GM20431 (cell line): ENCODE data around the gene VIPR2.
"Not testable (repeated sequence)": the region's sequence is repeated elsewhere in the genome, so short reads cannot be mapped to it uniquely, and the experiment has no call there.

Experiments
- in situ Hi-C: fragments of 300-500 bp; cut with MseI, MboI; formaldehyde crosslinking; loops from one replicate; pipeline ENCODE4 v1.15.0; 2020; ENCODE audit warnings: low sequenced_read_pairs; ENCODE audit not compliant: unreplicated experiment

Gene VIPR2

GRCh38 chr7:159107161-159107892, 37.3 kb downstream of the VIPR2 start:
- in situ Hi-C loops = no loop called here

DNA sequence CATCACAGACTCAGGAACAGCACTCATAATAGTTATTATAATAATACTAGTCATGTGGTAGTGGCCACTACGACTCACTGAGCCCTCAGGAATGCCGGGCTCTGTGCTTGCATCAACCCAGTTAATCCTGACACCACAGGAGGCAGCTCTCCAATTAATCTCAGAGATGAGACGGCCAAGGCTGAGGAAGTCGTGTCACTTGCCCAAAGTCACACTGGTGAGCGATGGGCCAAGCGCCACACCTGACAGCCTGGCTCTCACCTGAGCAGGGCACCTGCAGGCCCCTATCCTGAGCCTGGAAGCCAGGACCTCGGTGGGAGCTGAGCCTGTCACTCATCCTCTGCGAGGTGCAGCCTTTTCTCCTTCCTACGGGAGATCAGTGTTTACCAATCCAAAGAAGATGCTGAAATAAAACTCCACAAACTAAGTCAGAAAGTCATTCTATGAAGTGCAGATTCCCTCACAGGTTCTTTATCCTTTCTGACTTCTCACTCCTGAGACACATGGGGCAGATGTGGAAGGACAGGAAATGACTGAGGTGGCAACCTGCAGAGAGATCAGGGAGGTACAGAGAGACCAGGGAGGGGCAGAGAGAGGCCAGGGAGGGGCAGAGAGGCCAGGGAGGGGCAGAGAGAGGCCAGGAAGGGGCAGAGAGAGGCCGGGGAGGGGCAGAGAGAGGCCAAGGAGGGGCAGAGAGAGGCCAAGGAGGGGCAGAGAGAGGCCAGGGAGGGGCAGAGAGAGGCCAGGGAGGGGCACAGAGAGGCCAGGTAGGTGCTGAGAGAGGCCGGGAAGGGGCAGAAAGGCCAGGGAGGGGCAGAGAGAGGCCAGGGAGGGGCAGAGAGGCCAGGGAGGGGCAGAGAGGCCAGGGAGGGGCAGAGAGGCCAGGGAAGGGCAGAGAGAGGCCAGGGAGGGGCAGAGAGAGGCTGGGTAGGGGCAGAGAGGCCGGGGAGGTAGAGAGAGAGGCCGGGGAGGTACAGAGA, 38.5 kb downstream of the VIPR2 start:
- in situ Hi-C loops = no loop called here

DNA sequence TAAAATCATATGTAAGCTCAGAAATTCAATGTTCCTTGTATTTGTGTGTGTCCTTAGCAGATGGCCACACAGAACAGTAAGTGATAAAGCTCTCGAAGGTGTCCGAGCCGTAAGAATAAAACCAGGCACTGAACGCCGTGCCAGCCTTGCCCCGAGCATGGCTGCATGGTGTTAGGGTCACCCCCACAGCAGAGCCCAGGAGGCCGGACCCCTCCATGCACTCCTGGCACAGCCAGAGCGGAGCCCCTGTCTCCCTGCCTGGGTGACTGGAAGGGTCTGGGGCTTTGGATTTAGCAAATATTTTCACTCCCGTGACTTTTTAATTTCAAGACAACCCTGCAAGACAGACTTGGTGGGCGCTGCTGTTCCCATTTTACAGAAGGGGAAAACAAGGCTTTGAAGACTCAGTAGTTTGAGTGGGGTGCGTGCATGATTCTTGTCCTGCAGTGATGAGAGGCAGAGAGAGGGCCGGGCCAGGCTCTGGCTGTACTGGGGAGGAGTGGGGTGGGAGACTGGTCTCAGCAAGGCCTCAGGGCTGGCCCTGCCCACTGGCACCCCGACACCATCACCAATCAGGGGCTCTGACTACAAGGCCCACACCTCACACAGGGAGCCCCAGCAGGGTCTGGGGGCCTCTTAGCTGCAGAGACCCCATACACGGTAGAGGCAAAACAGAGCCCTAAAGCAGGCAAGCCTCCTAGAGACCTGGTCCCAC, 39.4 kb downstream of the VIPR2 start:
- in situ Hi-C loops = no loop called here

- in situ Hi-C loops = no loop called here
These were observed 40.3 kb downstream of the VIPR2 start for GRCh38 chr7:159104188-159104920.

DNA sequence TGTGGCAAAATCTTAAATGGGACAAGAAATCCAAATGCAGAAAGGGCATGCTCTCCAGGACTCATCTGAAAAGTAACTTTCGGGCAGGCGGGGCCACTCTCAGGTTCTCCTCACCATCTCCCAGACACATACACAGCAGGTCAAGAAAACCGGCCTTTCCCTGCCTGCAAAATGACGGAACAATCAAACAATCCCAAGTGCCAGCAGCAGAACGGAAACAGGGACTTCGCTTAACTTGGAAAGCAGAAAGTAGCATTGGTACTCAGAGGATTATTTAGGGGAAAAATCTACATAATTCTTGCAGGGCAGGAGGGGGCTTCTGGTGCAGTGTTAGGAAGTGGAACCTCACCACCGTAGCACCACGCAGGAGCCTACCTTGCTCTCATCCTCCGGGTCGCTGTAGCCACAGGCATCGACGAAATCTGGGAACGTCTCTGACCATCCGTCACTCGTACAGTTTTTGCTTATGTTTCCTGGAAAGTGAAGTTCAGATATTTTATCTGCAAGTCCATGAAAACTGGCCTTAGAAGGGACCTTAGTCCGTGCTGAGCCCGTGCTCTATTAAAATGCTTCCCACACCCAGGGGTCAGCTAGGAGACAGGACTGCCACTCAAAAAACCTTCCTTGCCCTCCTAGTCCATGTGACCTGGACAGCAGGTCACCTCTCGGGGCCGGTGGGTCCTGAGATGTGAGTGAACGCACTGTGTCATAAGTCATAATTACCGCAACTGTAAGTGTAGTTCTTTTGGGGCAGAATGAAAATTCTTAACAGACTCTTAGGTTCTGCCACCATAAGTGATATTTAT, 41.1 kb downstream of the VIPR2 start:
- in situ Hi-C loops = no loop called here

- in situ Hi-C loops = no loop called here
These were observed 41.8 kb downstream of the VIPR2 start for GRCh38 chr7:159102681-159103381.

DNA sequence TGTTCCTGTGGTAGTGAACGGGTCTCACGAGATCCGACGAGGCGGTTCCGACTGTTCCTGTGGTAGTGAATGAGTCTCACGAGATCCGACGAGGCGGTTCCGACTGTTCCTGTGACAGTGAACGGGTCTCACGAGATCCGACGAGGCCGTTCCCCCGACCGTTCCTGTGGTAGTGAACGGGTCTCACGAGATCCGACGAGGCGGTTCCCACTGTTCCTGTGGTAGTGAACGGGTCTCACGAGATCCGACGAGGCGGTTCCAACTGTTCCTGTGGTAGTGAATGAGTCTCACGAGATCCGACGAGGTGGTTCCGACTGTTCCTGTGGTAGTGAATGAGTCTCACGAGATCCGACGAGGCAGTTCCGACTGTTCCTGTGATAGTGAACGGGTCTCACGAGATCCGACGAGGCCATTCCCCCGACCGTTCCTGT, 43.0 kb downstream of the VIPR2 start:
- in situ Hi-C loops = not testable (repeated sequence)

DNA sequence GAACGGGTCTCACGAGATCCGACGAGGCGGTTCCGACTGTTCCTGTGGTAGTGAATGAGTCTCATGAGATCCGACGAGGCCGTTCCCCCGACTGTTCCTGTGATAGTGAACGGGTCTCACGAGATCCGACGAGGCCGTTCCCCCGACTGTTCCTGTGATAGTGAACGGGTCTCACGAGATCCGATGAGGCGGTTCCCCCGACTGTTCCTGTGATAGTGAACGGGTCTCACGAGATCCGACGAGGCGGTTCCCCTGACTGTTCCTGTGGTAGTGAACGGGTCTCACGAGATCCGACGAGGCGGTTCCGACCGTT, 43.6 kb downstream of the VIPR2 start:
- in situ Hi-C loops = not testable (repeated sequence)

DNA sequence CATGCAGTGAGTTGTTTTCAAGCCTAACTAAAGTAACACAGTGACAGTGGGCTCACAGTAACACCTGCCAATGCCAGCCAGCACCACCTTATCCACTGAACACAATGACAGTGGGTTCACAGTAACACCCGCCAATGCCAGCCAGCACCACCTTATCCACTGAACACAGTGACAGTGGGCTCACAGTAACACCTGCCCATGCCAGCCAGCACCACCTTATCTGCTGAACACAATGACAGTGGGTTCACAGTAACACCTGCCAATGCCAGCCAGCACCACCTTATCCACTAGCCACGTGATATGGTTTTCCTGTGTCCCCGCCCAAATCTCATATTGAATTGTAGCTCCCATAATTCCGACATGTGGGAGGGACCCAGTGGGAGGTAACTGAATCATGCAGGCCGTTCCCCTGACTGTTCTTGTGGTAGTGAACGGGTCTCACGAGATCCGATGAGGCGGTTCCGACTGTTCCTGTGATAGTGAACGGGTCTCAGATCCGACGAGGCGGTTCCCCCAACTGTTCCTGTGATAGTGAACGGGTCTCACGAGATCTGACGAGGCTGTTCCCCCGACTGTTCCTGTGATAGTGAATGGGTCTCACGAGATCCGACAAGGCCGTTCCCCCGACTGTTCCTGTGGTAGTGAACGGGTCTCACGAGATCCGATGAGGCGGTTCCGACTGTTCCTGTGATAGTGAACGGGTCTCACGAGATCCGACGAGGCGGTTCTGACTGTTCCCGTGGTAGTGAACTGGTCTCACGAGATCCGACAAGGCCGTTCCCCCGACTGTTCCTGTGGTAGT, 44.2 kb downstream of the VIPR2 start:
- in situ Hi-C loops = not testable (repeated sequence)

DNA sequence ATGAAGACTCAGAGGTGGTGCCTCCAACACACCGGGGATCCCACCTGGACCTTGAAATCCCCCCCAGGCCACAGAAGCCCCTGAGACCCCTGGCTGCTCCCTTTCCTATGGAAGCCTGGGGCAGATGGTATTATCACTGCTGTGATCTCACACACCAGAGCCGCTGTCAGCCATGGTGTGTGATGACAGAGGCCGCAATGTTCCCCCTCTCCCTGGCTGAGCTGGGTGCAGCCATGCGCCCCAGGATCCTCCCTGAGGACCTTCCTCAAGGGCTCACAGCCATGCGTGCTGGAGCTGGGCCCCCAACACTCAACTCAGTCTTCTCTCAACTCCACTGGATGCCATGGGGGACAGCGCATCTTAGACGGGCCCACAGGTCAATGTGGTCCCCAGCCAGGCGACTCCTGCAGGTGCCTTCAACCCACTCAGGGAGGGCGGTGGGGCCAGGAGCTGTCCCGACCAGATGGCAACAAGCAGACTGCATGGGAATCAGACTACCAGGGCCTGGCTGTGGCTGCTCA, 44.9 kb downstream of the VIPR2 start:
- in situ Hi-C loops = no loop called here

DNA sequence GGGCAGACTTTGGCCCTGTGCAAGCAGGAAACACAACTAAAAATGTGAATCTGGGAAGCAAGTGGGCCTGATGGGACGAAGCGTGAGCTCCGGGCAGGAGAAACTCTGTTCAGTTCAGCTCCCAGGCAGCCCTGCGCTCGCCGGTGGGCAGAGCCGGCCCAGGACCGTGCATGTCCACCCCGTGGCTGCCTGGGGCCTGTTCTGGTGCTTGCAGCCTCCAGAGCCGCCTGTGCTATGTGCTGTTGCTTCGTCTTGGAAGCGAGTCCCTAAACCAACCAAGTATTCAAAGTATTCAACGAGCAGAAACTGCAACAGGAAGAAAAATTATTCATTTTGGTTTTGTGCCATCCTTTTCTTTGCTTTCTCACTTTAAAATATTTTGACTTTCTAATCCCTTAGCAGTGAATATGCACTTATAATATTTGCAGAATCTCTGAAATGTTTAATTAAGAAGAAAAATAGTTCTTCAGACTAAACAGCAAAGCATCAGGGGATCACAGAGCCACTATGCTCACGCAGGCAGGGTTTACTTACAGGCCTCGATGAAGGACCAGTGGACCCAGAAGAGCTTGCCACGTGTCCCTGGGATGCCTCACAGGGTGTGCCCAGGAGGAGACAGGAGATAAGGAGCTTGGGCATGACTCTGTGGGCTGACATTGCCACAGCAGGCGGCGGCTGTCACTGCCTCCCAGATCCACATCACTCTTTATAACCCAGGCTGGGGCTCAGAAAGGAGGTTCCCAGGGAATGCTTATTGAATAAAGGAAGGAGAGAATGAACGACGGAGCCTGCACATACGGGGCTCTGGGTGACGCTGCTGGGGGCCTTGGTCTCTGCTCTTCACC, 45.6 kb downstream of the VIPR2 start:
- in situ Hi-C loops = no loop called here

DNA sequence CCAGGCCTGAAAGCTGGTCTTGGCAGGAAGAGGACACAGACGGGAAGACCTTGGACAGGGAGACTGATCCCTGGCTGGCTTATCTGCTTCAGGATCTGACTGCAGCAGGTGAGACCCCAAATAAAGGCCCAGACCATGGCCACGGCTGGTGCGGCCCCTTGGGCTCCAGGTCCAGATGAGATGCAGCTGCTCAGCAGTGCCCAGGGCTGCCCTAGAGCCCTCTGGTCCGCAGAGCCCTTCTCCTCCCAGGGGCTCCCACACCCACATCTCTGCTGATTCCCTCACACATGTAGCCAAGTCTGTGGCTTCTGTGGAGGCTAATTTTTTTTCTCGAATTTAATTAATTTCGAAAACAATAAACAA, 46.3 kb downstream of the VIPR2 start:
- in situ Hi-C loops = no loop called here

GRCh38 chr7:159097661-159098423, 46.8 kb downstream of the VIPR2 start:
- in situ Hi-C loops = no loop called here

DNA sequence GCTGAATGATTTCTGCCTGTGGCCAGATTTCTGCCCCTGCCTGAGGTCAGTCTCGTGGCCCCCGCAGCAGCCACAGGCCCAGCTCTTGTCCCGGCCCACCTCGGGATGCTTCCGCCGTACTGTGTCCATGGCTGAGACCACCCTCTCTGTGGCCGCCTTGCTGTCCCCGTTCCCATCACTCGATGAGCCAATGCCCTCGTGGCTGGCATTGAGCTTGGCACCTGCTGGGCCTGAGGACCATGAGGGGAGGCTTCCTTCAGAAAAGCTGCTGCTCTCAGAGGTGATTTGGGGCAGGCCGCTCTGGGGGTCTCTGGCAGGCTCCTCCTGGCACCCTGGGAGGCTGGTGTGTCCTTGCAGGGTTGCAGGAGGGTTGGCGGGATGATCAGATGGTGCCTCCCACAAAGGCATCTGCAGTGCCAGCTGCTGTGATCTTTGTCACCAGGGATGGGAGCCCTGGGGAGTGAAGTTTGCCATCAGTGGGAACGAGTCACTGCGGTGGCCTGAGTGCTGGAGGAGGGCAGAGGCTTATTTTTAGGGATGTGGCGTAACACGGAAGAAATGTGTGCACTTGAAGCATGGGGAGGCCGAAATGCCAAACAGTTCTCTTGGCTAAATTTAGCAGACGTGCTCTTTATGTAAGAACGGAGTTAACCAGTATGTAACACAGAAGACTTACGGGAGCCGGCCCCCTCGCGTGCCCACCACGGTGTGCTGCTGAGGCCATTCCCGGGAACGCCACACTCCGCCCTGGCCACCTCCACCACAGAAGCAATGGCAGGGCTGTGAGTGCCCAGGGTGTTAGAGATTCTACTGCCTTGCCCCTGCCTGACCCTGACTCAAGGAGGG, 47.7 kb downstream of the VIPR2 start:
- in situ Hi-C loops = no loop called here

DNA sequence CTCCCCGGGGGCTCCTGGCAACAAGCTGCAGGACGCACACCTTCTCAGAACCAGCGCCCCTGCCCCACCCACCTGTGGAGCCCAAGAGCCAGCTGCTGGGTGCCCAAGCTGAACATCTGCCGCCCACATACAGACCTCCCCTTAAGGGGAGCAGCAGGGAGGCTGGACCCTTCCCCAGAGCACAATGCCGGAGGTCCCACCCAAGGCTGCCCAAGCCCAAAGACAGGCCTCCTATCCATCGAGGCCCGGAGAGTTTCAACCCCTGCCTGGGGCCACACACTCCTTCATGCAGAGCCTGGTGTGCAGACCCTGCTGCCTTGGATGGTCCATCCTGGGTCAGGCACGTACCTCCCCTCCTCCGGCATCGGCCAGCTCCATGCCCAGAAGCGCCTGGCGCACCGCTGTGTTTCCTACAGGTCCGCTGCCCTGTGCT, 48.7 kb downstream of the VIPR2 start:
- in situ Hi-C loops = no loop called here
